Renal cortex interstitium (tissue), 11 donors: ENCODE data around the gene FNIP1. TPM values are rescaled to one million over a fixed set of nuclear protein-coding genes. Genes with fewer than 3 reads are reported as not detected.
"Not testable (repeated sequence)": the region's sequence is repeated elsewhere in the genome, so short reads cannot be mapped to it uniquely, and the experiment has no call there.

ENCODE experiments used
- DNase-seq, 11 donors: peaks; one replicate each; pipeline ENCODE4 v3.0.0-alpha.2; 2013; ENCODE audit warnings: low read depth in 9 of 11, low spot score in 4 of 11; ENCODE audit errors: extremely low read depth in 1 of 11
- polyA plus RNA-seq, 3 donors: library from polyadenylated mRNA; unstranded; fragments of 120-200 nt; gene quantifications; one replicate each; pipeline ENCODE4 v1.2.1, GENCODE V29; 2013; ENCODE audit not compliant: insufficient read length in 3 of 3

Gene FNIP1
- polyA plus RNA-seq, 3 donors, result 13.8 to 19.7 (median 16.6) TPM

DNA sequence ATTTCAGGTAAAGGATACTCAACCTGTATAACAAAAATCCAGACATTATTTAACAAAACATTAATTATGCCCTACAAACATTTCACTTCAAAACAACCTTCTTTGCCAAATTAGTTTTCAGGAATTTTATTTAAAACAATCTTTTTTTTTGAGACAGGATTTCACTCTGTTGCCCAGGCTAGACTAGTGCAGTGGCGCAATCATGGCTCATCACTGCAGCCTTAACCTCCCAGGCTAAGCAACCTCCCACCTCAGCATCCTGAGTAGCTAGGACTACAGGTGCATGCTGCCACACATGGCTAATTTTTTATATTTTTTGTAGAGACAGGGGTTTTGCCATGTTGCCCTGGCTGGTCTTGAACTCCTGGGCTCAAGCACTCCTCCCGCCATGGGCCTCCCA is 3.9 kb downstream of the FNIP1 start:
- DNase-seq, result no peak

DNA sequence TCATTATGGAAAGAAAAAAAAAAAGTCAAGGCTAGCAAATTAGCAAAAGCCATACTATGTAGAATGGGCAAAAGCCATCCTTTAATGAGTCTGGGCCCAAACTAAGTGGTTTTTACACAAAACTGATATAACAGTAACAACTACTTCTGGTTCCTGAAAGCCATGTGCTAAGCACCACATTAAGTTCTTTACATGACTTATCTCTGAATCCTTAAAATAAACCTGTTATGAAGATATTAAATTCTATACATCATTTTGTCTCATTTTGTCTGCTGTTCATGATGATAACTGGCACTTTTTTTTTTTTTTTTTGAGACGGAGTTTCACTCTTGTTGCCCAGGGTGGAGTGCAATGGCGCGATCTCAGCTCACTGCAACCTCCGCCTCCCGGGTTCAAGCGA is 5.0 kb downstream of the FNIP1 start:
- no peak for DNase-seq

- DNase-seq, result no peak
Observed at GRCh38 chr5:131790550-131790949, 6.3 kb downstream of the FNIP1 start.

- no peak for DNase-seq
Observed at GRCh38 chr5:131789765-131790164, 7.1 kb downstream of the FNIP1 start.

DNA sequence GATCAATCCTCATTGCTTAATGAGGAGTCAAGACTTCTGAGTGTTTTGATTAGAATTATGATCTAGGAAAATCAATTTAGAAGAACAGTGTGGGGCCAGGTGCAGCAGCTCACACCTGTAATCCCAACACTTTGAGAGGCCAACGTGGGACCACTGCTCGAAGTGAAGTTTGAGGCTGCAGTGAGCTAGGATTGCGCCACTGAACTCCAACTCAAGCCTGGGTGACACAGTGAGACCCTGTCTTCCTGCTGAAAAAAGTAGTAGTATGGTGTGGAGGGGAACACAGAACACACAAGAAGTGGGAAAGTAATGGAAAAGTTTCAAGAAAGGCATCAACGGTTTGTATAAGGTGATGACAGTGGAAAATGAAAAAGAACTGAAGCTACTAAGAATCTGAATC is 9.1 kb downstream of the FNIP1 start:
- DNase-seq, result no peak

DNA sequence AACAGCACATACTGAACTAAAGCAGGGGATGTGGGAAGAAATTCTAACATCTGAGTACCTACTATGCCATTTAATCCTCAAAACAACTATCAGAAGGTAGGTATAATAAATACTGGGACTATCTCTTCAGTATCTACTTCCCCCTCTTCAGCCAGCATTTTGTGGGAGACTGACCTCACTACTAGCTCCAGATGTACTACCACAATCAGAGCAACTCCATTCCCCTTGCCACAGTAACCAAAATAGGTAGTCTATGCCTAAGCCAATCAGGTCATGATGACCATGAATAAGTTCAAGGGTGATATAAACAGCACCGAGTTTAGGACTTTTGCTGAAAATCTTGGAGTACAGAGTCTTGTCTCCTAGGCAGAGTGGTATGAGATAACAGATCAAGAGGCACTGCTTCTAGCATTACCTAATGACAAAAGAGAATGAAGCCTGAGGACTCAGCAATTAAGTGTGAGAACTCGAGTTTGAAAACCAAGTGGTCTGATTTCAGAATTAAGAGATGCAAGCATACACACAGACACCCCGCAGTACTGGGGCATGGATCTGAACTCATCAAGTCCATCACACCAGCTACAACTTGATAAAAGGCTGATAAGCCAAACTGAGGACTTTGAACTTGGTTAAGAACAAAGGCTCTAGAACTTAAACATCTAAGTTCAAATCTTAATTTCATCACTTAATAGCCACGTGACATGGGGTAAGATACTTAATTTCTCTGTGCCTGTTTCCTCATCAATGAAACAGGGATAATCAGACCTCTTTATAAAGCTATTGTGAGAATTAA is 9.7 kb downstream of the FNIP1 start:
- DNase-seq, result no peak

DNA sequence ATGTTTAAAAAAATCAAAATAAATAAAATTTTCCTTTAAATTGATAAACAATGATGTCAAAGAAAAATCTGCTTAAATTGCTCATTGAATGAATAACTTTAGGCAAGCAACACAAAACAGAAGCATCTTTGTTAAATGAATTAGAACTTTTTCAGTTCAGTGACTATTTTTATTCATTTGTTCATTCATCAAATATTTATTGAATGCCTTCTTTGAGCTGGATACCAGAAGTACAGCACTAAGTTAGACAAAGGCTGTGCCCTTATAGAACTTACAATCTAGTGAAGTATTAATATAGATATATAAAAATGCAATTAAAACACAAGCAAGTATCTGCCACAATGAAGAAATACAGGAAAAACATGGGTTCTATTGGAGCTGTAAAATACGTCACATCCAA is 10.8 kb downstream of the FNIP1 start:
- no peak for DNase-seq

- no peak for DNase-seq
Observed at GRCh38 chr5:131783874-131784273, 12.9 kb downstream of the FNIP1 start.

DNA sequence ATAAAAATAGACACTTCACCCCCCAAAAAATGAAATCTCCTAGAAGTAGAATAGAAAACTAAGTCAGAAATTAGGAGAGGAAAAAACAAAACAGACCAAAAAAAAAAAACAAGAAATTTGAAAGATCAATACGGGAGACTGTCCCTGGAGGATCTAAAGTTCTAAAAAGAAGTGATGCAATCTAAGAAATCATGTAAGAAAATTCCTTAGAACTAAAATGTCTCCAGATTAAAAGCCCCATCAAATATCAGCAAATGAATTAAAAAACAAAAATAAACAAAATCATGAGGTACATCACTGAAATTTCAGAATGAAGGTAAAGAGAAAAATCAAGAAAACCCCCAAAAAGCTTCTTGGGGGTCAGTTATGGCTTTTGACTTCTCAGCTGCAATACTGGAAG is 13.5 kb downstream of the FNIP1 start:
- DNase-seq, result no peak

DNA sequence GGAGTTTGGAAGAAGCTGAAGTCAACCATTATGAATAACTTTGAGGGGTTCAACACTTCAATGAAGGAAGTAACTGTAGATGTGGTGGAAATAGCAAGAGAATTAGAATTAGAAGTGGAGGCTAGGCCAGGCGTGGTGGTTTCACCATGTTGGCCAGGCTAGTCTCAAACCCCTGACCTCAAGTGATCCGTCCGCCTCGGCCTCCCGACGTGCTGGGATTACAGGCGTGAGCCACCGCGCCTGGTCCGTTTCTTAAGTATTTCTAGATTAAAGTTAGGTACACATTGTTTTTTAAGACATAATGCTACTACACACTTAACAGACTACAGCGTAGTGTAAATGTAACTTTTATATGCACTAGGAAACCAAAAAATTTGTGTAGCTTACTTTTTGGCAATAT is 14.1 kb downstream of the FNIP1 start:
- no peak for DNase-seq

DNA sequence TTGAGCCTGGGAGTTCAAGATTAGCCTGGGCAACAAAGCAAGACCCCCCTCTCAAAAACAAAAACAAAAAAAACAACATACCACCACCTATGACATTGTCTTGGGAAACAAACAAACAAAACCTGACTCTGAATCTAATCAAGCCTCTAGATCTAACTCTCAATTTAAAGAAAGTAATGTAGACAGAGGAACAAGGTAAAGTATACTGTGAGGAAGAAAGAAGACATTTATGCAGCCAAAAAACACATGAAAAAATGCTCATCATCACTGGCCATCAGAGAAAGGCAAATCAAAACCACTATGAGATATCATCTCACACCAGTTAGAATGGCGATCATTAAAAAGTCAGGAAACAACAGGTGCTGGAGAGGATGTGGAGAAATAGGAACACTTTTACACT is 18.7 kb downstream of the FNIP1 start:
- not testable (repeated sequence) for DNase-seq

- DNase-seq, result no peak
Observed at GRCh38 chr5:131776450-131776849, 20.4 kb downstream of the FNIP1 start.

- no peak for DNase-seq
Observed at GRCh38 chr5:131774652-131775367, 22.0 kb downstream of the FNIP1 start.

DNA sequence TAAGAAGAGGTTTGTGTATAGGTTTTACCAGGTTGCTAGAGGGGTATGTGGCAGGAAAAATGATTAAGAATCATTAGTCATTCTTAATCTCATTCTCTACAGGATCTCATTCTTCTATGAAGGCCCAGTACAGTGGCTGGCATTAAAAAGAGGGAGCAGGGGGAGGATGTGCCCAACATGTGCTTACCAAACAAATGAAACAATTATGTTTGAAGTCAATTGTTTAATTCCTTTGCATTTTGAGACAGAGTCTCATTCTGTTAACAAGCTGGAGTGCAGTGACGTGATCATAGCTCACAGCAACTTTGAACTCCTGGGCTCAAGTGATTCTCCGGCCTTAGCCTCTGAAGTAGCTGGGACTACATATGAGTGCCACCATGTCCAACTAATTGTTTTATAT is 23.0 kb downstream of the FNIP1 start:
- no peak for DNase-seq

GRCh38 chr5:131771692-131772091 is 25.1 kb downstream of the FNIP1 start:
- DNase-seq, result no peak

DNA sequence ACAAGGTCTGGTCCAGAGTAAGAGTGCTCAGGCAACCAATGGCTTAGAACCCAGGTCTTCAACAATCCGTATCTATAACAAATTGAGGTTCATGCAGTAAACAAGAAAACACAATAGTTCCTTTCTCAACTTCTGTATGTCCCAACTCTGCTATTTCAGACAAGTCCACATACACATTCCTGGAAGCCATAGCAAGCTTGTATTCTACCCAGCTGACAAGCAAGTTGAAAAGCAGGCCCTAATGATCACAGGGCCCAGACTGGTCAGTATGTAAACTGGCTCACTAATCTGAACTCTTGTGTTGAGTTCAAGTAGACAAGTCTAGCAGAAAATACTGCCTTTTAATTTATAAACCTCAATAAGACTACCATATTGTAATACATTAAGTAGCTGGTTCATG is 26.9 kb downstream of the FNIP1 start:
- no peak for DNase-seq

GRCh38 chr5:131769336-131769735 is 27.5 kb downstream of the FNIP1 start:
- no peak for DNase-seq

DNA sequence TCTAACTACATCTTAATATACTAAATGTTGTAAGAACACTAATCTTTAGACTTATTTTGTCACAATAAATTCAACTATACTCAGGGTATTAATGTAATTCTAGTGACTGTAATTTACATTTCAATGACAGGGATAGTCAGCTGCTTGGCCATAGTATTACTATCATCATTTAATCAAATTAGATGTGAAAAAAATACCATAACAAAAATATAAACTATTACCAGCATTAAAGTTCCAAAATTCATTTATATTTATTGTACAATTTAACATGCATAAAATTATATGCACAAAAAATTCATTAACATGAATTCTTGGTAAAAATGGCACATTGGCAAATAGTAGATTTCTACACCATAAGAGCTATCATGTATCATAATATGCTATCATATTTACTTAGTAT is 28.9 kb downstream of the FNIP1 start:
- no peak for DNase-seq

DNA sequence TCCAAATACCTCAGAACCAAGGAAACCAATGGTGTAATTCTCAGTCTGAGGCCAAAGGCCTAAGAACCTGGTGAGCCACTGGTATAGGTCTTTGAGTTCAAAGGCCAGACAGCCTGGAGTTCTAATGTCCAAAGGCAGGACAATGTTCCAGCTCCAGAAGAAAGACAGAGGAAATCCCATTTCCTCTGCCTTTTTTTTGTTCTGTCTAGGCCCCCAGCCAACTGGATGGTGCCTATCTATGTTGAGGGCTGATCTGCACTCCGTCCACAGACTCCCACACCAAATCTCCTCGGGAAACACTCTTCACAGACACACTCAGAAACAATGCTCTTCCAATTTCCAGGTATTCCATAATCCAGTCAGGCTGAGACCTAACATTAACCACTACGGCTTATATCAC is 30.1 kb downstream of the FNIP1 start:
- DNase-seq, result no peak

GRCh38 chr5:131765261-131765660 is 31.6 kb downstream of the FNIP1 start:
- DNase-seq, result no peak

- DNase-seq, result no peak
Observed at GRCh38 chr5:131763968-131764367, 32.8 kb downstream of the FNIP1 start.
